Epidermal melanocyte (primary cell): ENCODE measurements around the gene IL13.
"Not testable (repeated sequence)": the region's sequence is repeated elsewhere in the genome, so short reads cannot be mapped to it uniquely, and the experiment has no call there.

ENCODE experiments used
- DNase-seq: peaks from one replicate; pipeline ENCODE4 v3.0.0; 2011; ENCODE audit warnings: low spot score; ENCODE audit not compliant: insufficient read length

IL13 gene

GRCh38 chr5:132688536-132689339, 30.8 kb downstream of the IL13 start:
- no peak for DNase-seq

- no peak for DNase-seq
Measured at GRCh38 chr5:132689513-132689912, 31.5 kb downstream of the IL13 start.

- DNase-seq = no peak
Measured at GRCh38 chr5:132690156-132690555, 32.2 kb downstream of the IL13 start.

- not testable (repeated sequence) for DNase-seq
Measured at GRCh38 chr5:132691755-132692631, 34.0 kb downstream of the IL13 start.

- no peak for DNase-seq
Measured at GRCh38 chr5:132692632-132692967, 34.6 kb downstream of the IL13 start.

GRCh38 chr5:132695956-132696355, 38.0 kb downstream of the IL13 start:
- DNase-seq = no peak

- no peak for DNase-seq
Measured at GRCh38 chr5:132704875-132705274, 46.9 kb downstream of the IL13 start.

GRCh38 chr5:132708645-132709044, 50.7 kb downstream of the IL13 start:
- DNase-seq = no peak
